Fibroblast of lung (primary cell): ENCODE data around the gene SLIT3. TPM values are rescaled to one million over a fixed set of nuclear protein-coding genes. Genes with fewer than 3 reads are reported as not detected.

Experiments
- DNase-seq, 2 donors: peaks; one replicate each; pipeline versions ENCODE4 v3.0.0 to v3.0.0-alpha.2; 2010; ENCODE audit warnings: low read depth in 2 of 2
- H2AFZ ChIP-seq: 2 replicates; pipeline ENCODE4 v1.5.1; 2012; ENCODE audit warnings: low read length, control low read depth, inconsistent platforms
- H3K27ac ChIP-seq: 2 replicates; pipeline ENCODE4 v1.5.1; 2011; ENCODE audit warnings: low read length, control low read depth; ENCODE audit not compliant: insufficient read depth
- H3K27me3 ChIP-seq: 2 replicates; pipeline ENCODE4 v1.5.1; 2011; ENCODE audit warnings: mild to moderate bottlenecking, low read length; ENCODE audit not compliant: control insufficient read depth, insufficient read depth
- H3K36me3 ChIP-seq: 2 replicates; pipeline ENCODE4 v1.5.1; 2011; ENCODE audit warnings: low read length; ENCODE audit not compliant: control insufficient read depth, insufficient read depth
- H3K4me1 ChIP-seq: 2 replicates; pipeline ENCODE4 v1.5.1; 2011; ENCODE audit warnings: low read length; ENCODE audit not compliant: control insufficient read depth, insufficient read depth; ENCODE audit errors: extremely low read depth
- H3K4me2 ChIP-seq: 2 replicates; pipeline ENCODE4 v1.5.1; 2011; ENCODE audit warnings: low read length, control low read depth; ENCODE audit not compliant: insufficient read depth; ENCODE audit errors: extremely low read depth
- H3K4me3 ChIP-seq, 4 experiments: fragments of 200-600 bp in 1 of 4; sonication (generic) in 1 of 4; replicated peaks in 1 of 4; 2 replicates each; pipeline ENCODE4 v1.5.1; 2011 to 2016; ENCODE audit warnings: low read length in 4 of 4, low read depth in 3 of 4, mild to moderate bottlenecking in 3 of 4, control low read depth in 2 of 4, inconsistent platforms in 1 of 4, mixed read lengths in 1 of 4; ENCODE audit not compliant: insufficient read depth in 1 of 4; ENCODE audit errors: control extremely low read depth in 1 of 4
- H3K79me2 ChIP-seq: 2 replicates; pipeline ENCODE4 v1.5.1; 2012; ENCODE audit warnings: mild to moderate bottlenecking, low read length, inconsistent platforms; ENCODE audit not compliant: control insufficient read depth, insufficient read depth
- H3K9ac ChIP-seq: 2 replicates; pipeline ENCODE4 v1.5.1; 2011; ENCODE audit warnings: mild to moderate bottlenecking, low read length, control low read depth; ENCODE audit not compliant: insufficient read depth
- H3K9me3 ChIP-seq: 2 replicates; pipeline ENCODE4 v1.5.1; 2012; ENCODE audit warnings: low read depth, low read length; ENCODE audit not compliant: control insufficient read depth, insufficient read depth
- H4K20me1 ChIP-seq: 2 replicates; pipeline ENCODE4 v1.5.1; 2011; ENCODE audit warnings: low read length; ENCODE audit not compliant: control insufficient read depth, insufficient read depth; ENCODE audit errors: extremely low read depth
- EZH2 ChIP-seq: IDR thresholded peaks from 2 replicates; pipeline ENCODE4 v1.5.1; 2012; ENCODE audit warnings: low read length, control low read depth, mild to moderate bottlenecking; ENCODE audit errors: missing control alignments
- polyA plus RNA-seq, 2 donors: library from polyadenylated mRNA; depleted of rRNA in 1 of 2; stranded (reverse) in 1 of 2; unstranded in 1 of 2; fragments of >200 nt; gene quantifications; 2 replicates each; pipeline ENCODE4 v1.2.1, GENCODE V29; 2011 to 2012; ENCODE audit warnings: missing spikeins in 1 of 2
- total RNA-seq: library from RNA; depleted of rRNA; stranded (reverse); fragments of >200 nt; gene quantifications from 2 replicates; pipeline ENCODE4 v1.2.1, GENCODE V29; 2014
- TF ChIP-seq, protein P1 (sequence below), 2 donors: IDR thresholded peaks in 1 of 2; conservative IDR thresholded peaks in 1 of 2; 1 replicate in 1 of 2; 2 replicates in 1 of 2; pipeline ENCODE4 v1.5.1; 2011 to 2012; ENCODE audit warnings: low read length in 2 of 2, control low read depth in 1 of 2, inconsistent platforms in 1 of 2, low read depth in 1 of 2, mild to moderate bottlenecking in 1 of 2

Gene SLIT3
- total and polyA plus RNA-seq, 2 donors (not counting 1 experiment from before 2014, with no cell fraction given), result 1.6 to 4.6 TPM

- H3K27ac ChIP-seq, result no peak overlapping the region
- H2AFZ ChIP-seq, result no peak overlapping the region
- no peaks in the 10 kb centered on the region for H3K9me3 ChIP-seq
- no peaks in the 10 kb centered on the region for H3K36me3 ChIP-seq
- no peak overlapping the region for H3K4me3 ChIP-seq
- H3K4me1 ChIP-seq, result no peaks in the 10 kb centered on the region
- TF ChIP-seq EZH2, result no peak
- TF ChIP-seq, protein P1, sequence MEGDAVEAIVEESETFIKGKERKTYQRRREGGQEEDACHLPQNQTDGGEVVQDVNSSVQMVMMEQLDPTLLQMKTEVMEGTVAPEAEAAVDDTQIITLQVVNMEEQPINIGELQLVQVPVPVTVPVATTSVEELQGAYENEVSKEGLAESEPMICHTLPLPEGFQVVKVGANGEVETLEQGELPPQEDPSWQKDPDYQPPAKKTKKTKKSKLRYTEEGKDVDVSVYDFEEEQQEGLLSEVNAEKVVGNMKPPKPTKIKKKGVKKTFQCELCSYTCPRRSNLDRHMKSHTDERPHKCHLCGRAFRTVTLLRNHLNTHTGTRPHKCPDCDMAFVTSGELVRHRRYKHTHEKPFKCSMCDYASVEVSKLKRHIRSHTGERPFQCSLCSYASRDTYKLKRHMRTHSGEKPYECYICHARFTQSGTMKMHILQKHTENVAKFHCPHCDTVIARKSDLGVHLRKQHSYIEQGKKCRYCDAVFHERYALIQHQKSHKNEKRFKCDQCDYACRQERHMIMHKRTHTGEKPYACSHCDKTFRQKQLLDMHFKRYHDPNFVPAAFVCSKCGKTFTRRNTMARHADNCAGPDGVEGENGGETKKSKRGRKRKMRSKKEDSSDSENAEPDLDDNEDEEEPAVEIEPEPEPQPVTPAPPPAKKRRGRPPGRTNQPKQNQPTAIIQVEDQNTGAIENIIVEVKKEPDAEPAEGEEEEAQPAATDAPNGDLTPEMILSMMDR (conservative IDR thresholded peaks at IDR 0.05 in 1 of 2, IDR thresholded peaks at IDR 0.05 in 1 of 2; ENCODE audit: low read depth in 1 of 2, low read length in 2 of 2), result peak in 1 of 2 donors; percentile 6
- H4K20me1 ChIP-seq, result no peaks in the 10 kb centered on the region
- no peaks in the 10 kb centered on the region for H3K79me2 ChIP-seq
- H3K4me2 ChIP-seq, result no peak overlapping the region
- no peak overlapping the region for H3K9ac ChIP-seq
- DNase-seq, result no peak
- no peaks in the 10 kb centered on the region for H3K27me3 ChIP-seq
Observed at GRCh38 chr5:169003721-169004541, 297.0 kb downstream of the SLIT3 start.

DNA sequence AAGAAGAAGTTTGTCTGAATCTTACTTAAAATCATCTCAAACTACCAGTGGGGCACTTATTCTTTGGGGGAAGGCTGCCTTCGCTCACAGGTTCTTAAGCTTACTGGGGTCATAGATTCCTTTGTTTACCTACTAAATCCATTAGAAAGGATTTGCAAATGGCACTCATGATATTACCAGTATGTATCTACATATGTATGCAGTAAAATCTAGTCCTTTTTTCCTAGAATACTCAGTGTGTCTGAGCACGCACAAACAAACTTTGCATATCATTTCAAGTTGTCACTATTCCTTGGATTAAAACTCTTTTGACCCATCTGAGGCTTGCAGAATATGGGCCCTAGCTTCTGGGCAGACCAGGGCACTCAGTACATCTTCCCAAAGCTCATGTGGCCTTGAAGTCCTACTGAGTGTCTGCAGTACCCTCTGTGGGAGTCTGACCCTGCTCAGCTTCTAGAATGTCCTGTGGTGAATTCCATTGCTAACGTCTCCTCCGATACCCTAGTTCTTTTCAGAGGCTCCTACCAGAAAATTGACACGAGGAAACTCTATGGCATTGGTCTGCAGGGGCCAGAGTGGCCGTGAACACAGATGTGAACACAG, 297.9 kb downstream of the SLIT3 start:
- TF ChIP-seq, protein P1 (conservative IDR thresholded peaks at IDR 0.05 in 1 of 2, IDR thresholded peaks at IDR 0.05 in 1 of 2; ENCODE audit: low read depth in 1 of 2, low read length in 2 of 2), result no peak
- TF ChIP-seq EZH2, result no peak
- H3K79me2 ChIP-seq, result no peaks in the 10 kb centered on the region
- H3K27me3 ChIP-seq, result no peaks in the 10 kb centered on the region
- H3K4me3 ChIP-seq, result no peak overlapping the region
- no peak for DNase-seq
- H4K20me1 ChIP-seq, result no peaks in the 10 kb centered on the region
- no peaks in the 10 kb centered on the region for H3K36me3 ChIP-seq
- no peak overlapping the region for H3K9ac ChIP-seq
- H3K27ac ChIP-seq, result no peak overlapping the region
- no peak overlapping the region for H3K4me2 ChIP-seq
- no peak overlapping the region for H2AFZ ChIP-seq
- H3K4me1 ChIP-seq, result no peaks in the 10 kb centered on the region
- H3K9me3 ChIP-seq, result no peaks in the 10 kb centered on the region

DNA sequence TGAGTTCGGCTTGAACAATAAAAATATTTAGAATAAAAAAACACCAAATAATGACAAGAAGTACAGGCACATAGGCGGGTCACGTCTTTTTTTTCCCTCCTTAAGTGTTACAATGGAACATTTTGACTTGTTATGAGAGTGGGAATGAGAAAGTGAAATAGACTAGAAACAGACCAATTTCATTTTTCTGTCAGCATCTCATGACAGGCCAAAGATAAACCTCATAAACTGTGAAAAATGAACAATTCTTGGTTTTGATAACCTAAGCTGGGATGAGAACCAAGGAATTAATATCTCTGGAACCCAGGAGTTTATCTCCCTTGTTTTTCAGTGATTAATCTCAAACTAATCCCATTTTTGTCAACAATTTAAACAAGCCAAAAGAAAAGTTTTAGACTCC, 299.5 kb downstream of the SLIT3 start:
- Histone ChIP-seq H3K36me3 (no peaks in the 10 kb centered on the region), H3K4me3 (no peak overlapping the region), H3K79me2 (no peaks in the 10 kb centered on the region), H3K27me3 (no peaks in the 10 kb centered on the region), H3K9ac (no peak overlapping the region), H3K27ac (no peak overlapping the region), H4K20me1 (no peaks in the 10 kb centered on the region), H3K4me1 (no peaks in the 10 kb centered on the region), H3K4me2 (no peak overlapping the region), H3K9me3 (no peaks in the 10 kb centered on the region), H2AFZ (no peak overlapping the region)
- TF ChIP-seq, protein P1 (conservative IDR thresholded peaks at IDR 0.05 in 1 of 2, IDR thresholded peaks at IDR 0.05 in 1 of 2; ENCODE audit: low read depth in 1 of 2, low read length in 2 of 2), result no peak
- no peak for TF ChIP-seq EZH2
- no peak for DNase-seq
